LHCN-M2 (cell line): ENCODE measurements around the gene ANKRD7. TPM values are rescaled to one million over a fixed set of nuclear protein-coding genes. Genes with fewer than 3 reads are reported as not detected.

Experiments used
- DNase-seq: peaks from one replicate; pipeline ENCODE4 v3.0.0-alpha.2; 2012; ENCODE audit warnings: low read depth
- polyA plus RNA-seq: library from polyadenylated mRNA; unstranded; fragments of >200 nt; gene quantifications from one replicate; pipeline ENCODE4 v1.2.1, GENCODE V29; 2012; ENCODE audit warnings: missing spikeins
- total RNA-seq: library from RNA; depleted of rRNA; stranded (reverse); fragments of >200 nt; gene quantifications from 2 replicates; pipeline ENCODE4 v1.2.3, GENCODE V29; 2014; rRNA removed

The ANKRD7 gene
- total RNA-seq = 1.5 and 3.6 TPM in 2 replicates
- polyA plus RNA-seq = 0.69 TPM

- DNase-seq = no peak
Observed at GRCh38 chr7:118224521-118224920, at the start of gene ANKRD7. ANKRD7 (plus strand) TSS chr7:118224704; CDS start chr7:118224831, 127 bp downstream.

- DNase-seq = no peak
Observed at GRCh38 chr7:118175740-118176139, 48.8 kb upstream of the ANKRD7 start.

- DNase-seq = no peak
Observed at GRCh38 chr7:118179191-118179590, 45.3 kb upstream of the ANKRD7 start.

GRCh38 chr7:118182593-118183427 lies 41.7 kb upstream of the ANKRD7 start:
- DNase-seq = peak; percentile 6

GRCh38 chr7:118183428-118183785 lies 41.1 kb upstream of the ANKRD7 start:
- DNase-seq = no peak

GRCh38 chr7:118183786-118184564 lies 40.5 kb upstream of the ANKRD7 start, which contains the start of gene LSM8:
LSM8 (plus strand) TSS chr7:118184164; CDS start chr7:118184224, 60 bp downstream.
- DNase-seq = peak; percentile 99

- DNase-seq = peak; percentile 19
Observed at GRCh38 chr7:118184565-118184940, 40.0 kb upstream of the ANKRD7 start.

- peak; percentile 5 for DNase-seq
Observed at GRCh38 chr7:118185163-118185860, 39.2 kb upstream of the ANKRD7 start.

- peak; percentile 18 for DNase-seq
Observed at GRCh38 chr7:118186501-118186900, 38.0 kb upstream of the ANKRD7 start.

- no peak for DNase-seq
Observed at GRCh38 chr7:118194571-118194970, 29.9 kb upstream of the ANKRD7 start.

- peak; percentile 68 for DNase-seq
Observed at GRCh38 chr7:118195837-118196474, 28.5 kb upstream of the ANKRD7 start.

- DNase-seq = no peak
Observed at GRCh38 chr7:118202061-118202460, 22.4 kb upstream of the ANKRD7 start.

GRCh38 chr7:118214051-118214832 lies 10.3 kb upstream of the ANKRD7 start:
- peak; percentile 82 for DNase-seq

- DNase-seq = no peak
Observed at GRCh38 chr7:118214833-118215182, 9.7 kb upstream of the ANKRD7 start.

GRCh38 chr7:118217210-118217619 lies 7.3 kb upstream of the ANKRD7 start:
- DNase-seq = no peak

- no peak for DNase-seq
Observed at GRCh38 chr7:118218413-118219156, 5.9 kb upstream of the ANKRD7 start.

- no peak for DNase-seq
Observed at GRCh38 chr7:118219157-118219512, 5.4 kb upstream of the ANKRD7 start.

GRCh38 chr7:118220583-118220982 lies 3.9 kb upstream of the ANKRD7 start:
- DNase-seq = peak; percentile 21

GRCh38 chr7:118222591-118222990 lies 1.9 kb upstream of the ANKRD7 start:
- DNase-seq = no peak

- DNase-seq = no peak
Observed at GRCh38 chr7:118232837-118233236, 8.3 kb downstream of the ANKRD7 start.
